SK-N-MC (cell line): Measurements from ENCODE around the gene TBL3.

Experiments used
- EZH2 ChIP-seq: fragments of 200-600 bp; sonication (generic); IDR thresholded peaks from one replicate; pipeline ENCODE4 v1.6.1; 2017; ENCODE audit warnings: antibody characterized with exemption
- POLR2AphosphoS5 ChIP-seq: IDR thresholded peaks from 2 replicates; pipeline ENCODE4 v1.6.1; 2012; ENCODE audit warnings: mild to moderate bottlenecking, low read depth, low read length, borderline replicate concordance

- TF ChIP-seq POLR2AphosphoS5 (no peak), EZH2 (no peak)
Measured at GRCh38 chr16:1945559-1946391, 26.1 kb upstream of the TBL3 start.
